ENCODE measurements around the gene SH3TC1.

Gene SH3TC1

DNA sequence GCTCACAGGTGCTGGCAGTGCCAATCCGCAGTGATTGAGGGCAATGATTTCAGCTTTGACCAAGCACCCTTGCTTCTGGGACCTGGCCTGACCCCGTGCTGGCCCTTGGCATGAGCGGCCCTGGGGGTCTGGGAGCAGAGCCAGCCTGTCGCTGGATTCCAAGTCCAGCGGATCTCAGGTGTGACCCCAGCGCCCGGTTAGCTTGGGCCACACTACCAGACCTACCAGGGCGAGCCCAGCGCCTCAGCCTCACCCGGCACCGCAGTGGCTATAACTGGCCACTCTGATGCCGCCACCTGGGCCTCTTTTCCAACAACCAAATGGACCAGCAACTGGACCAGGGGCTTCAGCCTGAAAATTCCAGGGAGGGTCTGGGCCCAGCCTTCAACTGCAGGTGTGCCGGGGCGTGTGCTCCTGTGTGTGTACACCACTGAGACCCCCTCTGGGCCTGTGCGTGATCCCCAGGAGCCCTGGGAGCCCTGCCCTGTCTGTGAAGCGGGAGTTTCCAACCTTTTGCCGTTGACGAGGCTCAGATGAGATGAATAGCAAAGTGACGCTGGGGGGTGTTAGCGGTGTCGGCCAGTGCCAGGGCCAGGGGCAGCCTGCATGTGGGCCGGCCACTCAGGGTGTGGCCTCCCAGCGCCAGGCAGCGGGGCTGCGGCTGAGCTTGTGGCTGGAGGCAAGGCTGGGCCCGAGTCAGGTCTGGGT is 658 bp downstream of the SH3TC1 start:
- DNase-seq (ENCODE audit: low read depth) = no peak

DNA sequence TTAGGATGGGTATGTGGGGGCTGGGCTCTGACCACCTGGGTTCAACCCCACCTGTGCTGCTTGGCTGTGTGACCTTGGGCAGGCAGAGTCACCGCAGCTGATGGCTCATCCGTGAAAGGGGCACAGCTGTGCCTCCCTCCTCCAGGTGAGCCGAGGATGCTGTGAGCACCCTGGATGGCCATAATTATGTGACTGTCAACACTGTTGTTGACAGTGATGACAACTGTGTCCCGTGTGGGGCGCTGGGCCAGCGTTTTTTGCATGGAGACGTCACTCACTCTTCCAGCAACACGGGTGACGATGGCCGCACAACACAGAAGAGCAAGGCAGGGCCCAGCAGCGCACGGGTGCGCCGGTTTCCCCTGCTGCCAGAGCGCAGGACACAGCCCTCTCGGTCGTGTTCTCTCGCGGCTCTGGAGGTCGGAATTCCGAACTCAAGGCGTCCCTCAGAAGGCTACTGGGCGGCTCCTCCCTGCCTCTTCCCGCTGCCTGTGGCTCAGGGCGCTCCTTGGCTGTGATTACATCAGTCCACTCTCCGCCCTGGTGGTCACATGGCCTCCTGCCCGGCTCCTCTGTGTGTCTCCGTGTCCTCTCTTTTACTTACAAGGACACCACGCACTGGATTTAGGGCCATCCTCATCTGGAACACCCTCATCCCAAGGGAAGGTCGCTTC is 1.3 kb downstream of the SH3TC1 start:
- DNase-seq (ENCODE audit: low read depth) = no peak

DNA sequence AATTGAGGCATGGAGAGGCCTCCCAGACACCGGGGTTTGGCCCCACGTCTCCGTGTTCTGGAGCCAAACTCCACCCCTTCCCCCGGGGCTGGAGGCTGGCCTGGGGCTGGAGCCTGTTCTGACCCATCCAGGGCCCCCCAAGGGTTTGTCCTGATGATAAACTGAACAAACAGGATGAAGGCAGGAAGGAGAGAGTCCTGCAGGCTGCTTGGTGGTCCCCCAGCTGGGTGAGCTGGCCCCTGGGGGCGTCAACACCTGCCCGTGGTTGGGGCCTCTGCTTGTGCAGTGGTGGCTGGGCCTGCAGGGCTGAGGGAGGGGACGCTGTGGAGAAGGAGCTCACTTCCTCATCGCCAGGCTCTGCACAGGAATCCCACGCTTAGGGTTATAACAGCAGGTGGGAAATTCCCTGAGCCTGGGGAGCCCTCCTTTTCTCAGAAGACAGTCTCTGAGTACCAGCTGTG is 2.3 kb downstream of the SH3TC1 start:
- peak; percentile 22 for DNase-seq (ENCODE audit: low read depth)

DNA sequence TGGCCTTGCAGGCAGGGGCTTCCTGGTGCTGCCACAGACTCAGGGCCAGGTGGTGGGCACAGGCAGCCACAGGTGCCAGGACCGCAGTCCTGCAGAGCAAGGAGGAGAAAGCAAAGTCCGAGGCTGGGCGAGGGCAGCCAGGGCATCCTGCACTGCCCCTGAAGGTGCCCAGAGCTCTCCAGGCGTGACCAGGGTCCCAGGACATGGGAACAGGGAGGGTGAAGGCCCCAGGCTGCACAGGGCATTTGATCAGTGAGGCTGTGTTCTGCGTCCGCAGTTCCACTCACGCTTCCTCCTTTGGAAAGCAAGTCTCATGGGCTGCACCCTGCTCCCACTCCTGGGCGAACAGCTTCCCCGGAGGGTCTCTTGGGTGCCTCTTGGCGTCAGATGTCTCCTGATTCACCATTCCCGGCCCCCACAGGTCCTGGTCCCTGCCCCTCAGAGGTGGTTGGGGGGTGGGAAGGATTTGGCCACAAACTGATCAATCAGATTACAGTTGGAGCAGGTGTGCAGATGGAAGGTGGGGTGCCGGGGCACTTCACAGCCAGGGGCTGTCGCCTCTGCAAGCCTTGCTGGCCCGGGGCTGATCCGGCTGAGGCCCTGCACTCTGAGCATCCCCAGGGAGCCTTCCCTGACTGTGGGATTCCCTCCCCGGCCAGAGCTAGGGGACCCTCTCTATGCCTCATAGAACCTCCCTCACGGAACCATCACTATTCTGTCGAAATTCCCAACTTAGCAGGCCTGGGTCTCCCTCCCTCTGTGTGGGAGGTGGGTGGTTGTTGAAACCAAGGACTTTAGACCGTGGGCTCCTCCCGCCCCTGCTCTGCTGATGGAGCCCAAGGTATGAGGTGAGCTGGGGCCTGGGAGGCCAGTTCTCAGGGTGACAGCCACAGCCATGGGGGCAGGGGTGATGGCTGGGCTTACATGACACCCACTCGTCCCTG is 3.3 kb downstream of the SH3TC1 start:
- no peak for DNase-seq (ENCODE audit: low read depth)

DNA sequence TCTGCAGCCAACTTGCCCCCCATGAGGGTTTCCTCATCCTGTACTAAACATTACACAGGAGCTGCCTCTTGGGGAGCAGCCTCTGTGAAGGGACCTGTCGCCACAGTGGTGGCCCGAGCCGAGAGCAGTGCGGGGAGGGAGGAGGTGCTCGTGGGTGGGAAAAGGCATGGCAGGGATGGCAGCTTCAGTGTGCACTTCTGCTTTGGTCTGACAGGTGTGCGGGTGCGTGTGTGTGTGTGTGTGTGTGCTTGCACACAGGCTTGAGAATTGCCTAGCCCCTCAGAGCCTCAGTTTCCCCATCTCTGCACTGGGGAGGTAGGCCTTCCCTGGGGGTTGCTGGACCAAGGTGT is 3.9 kb downstream of the SH3TC1 start:
- DNase-seq (ENCODE audit: low read depth) = no peak

DNA sequence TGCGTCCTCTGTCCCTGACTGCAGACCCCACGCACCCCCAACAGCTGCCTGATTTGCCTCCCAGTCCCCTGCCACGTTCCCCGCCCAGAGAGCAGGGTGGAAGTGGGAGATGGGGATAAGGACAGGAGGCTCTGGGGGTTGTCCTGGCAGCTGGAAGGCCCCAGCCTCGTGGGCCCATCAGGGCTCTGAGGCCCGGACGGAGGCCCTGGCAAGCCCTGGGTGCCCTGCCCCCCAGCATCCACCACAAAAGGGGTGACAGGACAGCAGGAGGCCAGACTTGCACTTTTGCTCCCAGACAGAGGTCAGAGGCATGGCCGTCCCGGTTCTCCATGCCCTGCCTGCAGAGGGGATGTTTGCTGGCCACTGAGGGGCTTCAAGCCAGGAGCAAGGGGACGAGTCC is 4.7 kb downstream of the SH3TC1 start:
- DNase-seq (ENCODE audit: low read depth) = no peak

DNA sequence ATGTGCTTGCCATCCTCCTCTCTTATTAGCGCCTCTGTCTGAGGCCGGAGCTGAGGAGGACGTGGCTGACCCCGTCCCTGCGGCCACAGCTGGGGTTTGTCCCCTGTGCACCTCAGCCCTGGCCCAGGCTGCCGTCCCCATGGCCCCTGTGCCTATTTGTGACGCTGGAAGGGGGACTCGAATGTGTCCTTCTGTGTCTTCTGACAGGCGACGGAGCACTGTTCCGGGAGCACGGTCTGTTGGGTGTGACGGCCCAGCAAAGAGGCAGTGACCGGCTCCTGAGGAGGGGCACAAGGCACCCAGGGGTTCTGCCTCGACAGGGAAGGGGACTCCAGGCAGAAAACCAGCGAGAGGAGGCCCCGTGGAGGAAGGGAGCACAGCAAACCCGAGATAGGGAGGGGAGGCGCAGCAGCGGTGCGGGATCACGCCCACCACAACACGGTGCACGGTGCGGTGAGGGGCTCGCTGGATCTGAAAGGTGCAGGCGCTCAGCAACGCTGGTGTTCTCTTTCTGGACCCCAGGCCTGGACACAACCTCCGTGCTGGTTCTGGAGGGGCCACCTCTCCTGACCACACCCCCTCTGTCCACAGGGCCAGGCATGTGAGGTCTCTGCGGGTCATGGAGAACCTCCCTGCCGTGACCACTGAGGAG is 5.6 kb downstream of the SH3TC1 start:
- no peak for DNase-seq (ENCODE audit: low read depth)

DNA sequence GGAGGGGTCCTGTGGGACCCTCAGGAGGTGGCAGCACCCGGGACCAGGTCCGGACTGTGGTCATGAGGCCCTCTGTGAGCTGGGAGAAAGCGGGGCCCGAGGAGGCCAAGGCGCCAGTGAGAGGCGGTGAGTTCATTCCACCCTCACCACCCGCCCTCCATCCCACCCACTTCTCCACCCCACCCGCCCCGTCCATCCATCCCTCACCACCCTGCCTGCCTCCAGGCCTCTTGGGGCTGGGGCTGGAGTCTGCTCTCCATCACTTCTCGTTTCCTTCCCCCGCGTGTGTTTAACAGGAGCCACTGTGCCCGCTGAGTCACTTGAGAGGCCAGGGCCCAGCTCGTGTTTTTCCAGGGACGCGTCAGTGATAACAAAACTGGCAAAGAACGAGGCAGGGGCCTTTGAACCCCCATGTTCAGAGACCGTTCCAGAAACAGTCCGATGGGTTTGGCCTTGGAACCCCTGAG is 6.2 kb downstream of the SH3TC1 start:
- no peak for DNase-seq (ENCODE audit: low read depth)

DNA sequence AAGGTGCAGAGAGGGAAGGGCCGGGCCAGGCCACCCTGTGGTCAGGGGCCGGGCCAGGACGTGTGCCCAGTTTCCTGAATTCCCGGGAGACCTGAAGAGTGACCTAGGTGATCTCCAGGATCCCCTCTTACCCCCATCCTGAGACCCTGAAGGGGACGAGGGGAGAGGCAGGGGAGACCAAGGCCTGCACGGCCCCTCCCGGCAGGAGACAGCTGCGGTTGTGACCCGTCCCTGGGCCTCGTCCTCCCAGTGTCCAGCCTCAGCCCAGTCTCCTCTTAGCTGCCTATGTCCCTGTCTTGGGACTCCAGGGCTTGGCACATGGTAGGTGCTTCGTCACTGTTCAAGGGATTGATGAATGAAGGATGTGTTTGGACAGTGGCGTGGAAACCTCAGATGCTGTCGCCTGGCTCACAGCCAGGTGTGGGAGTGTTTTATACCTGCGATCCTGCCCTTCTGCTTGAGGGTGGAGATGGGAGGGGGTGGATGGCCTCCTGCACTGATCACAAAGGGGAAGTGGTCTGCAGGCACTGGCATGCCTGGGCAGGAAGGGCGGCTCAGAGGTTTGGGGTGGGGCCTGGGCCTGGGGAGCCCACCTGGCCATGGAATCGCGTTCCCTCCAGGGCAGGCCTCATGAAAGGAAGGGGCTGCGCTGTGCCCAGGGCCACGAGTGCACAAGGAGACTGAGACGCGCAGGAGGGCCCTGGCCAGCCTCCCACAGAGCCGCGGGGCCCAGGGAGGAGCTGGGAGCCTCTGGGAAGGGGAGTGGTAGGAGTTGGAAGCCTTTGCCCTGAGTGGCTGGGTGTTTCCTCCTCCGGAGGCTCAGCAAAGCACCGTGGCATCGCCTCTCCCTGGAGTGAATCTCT is 6.9 kb downstream of the SH3TC1 start:
- no peak for DNase-seq (ENCODE audit: low read depth)

DNA sequence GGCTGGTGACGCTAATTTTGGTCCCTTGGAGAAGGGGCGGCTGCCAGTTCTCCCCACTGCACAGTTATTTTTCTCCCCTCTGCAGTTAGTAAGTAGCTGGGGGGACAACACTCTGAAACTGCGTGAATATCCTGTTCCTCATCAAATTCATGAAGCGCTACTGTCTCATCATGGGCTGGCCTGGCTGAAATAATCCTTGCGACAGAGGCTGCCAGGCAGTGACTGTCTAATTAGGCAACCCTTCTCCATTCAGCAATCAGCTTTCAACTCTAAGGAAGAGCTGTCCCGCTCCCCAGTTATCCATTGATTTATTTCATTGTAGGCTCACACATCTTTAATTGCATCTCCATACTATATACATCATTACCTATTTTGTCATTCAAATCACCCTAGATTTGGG is 8.2 kb downstream of the SH3TC1 start:
- DNase-seq (ENCODE audit: low read depth) = no peak

DNA sequence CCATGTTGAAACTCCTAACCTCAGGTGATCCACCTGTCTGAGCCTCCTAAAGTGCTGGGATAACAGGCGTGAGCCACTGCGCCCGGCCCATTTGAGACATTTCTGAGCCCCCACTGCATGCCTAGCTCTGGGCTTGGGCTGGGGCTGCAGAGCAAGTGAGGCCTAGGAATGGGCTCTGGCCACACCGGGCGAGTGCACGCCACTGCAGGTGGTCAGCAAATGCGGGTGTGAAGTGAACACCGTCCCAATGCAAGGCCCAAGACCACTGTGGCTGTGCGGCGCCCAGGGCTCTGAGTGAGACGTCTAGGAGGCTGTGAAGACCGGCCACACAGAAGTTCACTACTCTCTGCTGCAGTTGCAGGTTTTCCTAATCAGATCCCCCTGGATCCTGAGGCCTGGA is 9.5 kb downstream of the SH3TC1 start:
- no peak for DNase-seq (ENCODE audit: low read depth)

DNA sequence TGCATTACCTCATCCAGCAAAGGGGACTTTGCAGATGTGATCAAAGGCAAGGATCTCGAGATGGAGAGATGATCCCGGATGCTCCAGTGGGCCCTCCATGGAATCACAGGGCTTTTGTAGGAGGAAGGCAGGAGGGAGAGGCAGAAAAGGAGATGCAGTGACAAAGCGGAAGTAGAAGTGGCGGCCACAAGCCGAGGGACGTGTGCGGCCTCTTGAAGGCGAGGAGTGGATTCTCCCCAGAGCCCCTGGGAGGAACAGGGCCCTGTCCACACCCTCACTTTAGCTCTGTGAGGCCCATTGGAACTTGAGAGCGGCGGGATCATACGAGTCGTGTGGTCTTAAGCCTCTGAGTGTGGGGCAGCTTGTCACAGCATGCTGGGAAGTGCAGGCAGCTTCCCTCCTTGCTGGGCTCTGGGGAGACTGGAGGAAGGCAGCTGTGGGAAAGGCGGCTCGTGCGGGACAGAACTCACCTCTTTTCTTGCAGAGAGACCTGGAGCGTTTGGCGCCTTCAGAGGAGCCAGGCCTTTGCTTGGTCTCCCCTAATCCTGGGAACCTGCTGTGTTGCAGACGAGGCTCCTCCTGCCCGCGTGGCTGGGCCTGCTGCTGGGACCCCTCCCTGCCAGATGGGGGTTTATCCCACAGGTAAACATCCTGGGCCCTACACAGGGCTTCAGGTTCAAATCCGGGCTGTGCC is 10.2 kb downstream of the SH3TC1 start:
- no peak for DNase-seq (ENCODE audit: low read depth)

DNA sequence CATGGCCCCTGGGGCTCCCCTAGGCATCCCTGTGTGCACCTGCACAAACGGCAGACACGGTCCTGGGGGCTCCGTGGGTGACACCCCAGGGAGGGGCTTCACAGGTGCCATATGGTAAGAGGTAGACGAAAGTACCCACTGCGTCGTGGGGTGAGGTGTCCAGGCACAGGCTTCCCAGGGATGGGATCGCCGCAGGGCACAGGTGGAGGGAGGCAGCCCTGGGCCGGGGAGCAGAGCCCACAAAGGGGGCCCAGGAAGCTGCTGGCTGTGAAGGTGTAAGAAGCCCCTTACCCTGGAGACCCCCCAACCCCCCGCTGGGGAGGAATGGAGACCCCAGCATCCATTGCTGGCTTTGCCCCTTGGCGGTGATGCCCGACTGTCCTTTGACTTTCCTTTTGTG is 10.9 kb downstream of the SH3TC1 start:
- DNase-seq (ENCODE audit: low read depth) = no peak

DNA sequence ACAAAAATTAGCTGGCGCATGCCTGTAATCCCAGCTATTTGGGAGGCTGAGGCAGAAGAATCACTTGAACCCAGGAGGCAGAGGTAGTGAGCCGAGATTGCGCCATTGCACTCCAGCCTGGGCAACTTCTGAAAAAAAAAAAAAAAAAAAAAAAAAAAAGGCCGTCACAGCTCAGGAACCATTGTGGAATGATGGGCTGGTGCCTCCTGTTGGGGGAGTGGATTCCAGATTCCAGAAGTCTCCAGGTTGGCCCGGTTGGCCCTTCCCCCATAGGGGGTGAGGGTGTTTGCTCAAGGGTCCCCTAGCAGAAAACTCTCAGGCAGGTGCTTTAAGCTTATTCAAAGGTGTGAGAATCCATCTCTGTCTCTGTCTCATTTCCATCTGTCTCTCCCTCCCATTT is 11.5 kb downstream of the SH3TC1 start:
- DNase-seq (ENCODE audit: low read depth) = no peak

DNA sequence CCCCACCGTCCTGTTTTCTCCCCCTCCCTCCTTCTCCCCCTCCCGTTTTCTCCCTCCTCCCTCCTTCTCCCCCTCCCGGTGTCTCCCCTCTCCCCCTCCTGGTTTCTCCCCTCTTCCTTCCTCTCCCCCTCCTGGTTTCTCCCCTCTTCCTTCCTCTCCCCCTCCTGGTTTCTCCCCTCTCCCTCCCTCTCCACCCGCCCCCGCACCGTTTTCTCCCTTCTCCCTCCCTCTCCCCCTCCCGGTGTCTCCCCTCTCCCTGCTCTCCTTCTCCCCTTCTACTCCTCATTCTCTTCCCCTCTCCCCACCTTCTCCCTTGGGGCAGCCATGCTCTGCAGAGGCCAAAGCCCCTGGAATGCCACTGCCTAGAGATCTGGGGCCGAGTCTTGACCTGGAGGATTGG is 12.2 kb downstream of the SH3TC1 start:
- no peak for DNase-seq (ENCODE audit: low read depth)

DNA sequence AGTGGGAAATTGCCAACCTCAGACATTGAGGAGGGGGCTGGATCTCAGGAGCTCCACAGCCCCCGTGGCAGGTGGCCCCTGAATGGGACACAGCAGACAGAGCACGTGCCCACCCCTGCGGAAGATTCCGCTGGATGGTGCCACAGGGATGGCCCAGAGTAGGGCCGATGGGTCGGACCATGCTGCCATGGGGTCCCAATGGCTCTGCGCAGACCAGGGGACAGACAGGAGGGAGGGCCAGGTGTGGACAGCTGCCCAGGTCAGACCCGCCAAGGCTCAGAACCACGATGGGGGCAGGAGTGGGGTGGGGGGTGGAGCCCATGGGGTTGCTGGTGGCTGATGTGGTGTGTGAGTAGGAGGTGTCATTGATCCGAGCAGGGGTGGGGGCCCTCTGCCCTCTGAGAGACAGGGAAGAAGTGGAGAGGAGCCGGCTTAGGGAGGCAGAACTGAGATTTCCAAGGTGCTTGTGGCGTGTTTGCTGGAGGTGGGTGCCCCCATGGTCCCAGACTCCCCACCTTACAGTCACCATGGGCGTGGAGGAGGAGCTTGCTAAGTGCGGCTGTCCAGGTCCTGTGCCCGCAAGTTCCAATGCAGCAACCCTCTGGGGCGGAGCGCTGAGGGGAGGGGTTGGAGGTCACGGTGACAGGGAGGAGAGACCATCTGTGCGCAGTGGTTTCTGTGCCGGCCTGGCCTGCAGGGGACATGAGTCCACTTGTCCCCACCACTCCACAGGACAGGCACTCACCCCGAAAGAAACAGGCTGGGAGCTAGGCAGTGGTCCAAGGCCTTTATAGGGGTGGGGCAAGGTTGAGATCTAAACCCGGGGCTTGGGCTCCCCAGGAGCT is 12.9 kb downstream of the SH3TC1 start:
- DNase-seq (ENCODE audit: low read depth) = no peak

DNA sequence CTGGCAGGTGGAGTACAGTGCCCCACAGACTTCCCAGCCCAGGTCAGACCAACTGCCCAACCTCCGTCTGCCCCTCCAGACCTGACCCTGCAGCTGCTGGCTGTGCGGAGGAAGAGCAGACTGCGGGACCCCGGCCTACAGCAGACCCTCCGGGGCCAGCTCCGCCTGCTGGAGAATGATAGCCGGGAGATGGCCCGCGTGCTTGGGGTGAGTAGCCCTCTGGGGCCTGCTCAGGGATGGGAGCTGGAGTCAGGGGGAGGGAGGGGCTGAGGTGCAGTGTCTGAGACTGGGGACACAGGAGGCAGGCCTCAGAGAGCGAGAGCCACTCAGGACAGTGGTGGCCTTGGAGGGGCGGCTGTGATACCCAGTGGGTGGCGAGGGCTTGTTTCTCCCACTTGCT is 13.5 kb downstream of the SH3TC1 start:
- DNase-seq (ENCODE audit: low read depth) = no peak

DNA sequence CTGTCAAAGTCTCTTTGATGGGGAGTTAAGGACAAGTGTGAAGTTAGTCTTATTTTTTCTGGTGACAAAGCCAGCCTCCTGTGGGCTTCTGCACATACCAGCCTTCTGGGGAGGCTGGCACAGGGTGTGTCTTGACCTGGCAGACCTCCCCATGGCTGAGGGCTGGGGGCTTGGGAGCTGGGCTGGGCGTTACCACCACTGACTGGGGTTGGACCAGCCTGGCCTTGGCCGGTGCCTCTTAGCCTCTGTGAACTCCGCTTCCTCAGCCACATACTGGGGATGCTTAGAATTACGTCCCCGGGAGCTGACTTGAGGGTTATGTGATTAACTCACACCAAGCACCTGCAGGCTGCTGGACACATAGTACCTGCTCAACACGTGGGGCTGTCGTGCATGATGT is 14.0 kb downstream of the SH3TC1 start:
- no peak for DNase-seq (ENCODE audit: low read depth)

DNA sequence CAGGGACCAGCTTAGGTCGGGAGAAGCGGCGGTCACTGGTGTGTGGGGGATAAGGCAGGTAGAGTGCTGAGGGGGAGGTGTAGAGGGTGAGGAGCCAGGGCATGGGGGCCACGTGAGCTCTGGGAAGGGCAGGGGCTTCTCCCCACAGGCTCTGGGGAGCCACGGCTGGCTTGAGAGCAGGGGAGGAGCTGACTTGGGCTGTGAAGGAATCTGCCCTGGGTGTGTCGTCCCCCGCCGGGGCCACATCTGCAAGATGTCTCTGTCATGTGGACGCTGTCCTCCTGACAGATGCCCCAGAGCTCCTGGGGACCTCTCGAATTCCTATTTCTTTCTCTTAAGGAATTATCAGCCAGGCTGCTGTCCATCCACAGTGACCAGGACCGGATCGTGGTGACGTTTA is 15.0 kb downstream of the SH3TC1 start:
- DNase-seq (ENCODE audit: low read depth) = no peak

DNA sequence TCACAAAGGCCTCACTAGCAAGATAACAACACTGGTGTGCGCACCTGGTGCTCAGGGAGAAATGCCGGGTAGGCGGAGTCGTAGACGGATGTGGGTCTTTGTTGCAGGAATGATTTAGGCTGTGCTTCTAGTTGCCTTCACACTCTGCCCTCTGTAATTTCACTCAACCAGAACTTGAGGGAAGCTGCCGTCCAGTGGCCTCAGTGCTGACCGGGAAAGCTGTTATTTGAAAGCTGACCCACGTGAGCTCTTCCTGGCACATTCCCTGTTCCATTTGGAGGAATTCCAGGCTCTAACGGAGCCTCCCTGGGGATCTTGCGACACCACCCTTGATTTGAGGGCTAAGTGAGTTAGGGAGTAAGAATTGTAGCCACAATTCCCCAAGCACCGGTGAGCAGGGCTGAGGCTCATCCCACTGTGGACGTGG is 15.9 kb downstream of the SH3TC1 start:
- DNase-seq (ENCODE audit: low read depth) = no peak

Data from activated T-helper 9 cell treated with anti-CD3 and anti-CD28 coated beads, Interleukin-2, amount 50 U/mL, for 16 hours (primary cell).